GM10266 (cell line): ENCODE measurements around the gene STIP1.
A peak's percentile ranks its signal among the peaks of the same experiment; 100 is the strongest.

Experiments used
- DNase-seq: peaks from one replicate; pipeline ENCODE4 v3.0.0; 2012; ENCODE audit errors: extremely low spot score
- CTCF ChIP-seq: IDR thresholded peaks from 2 replicates; pipeline ENCODE4 v1.5.1; 2012; ENCODE audit warnings: mild to moderate bottlenecking, low read depth; ENCODE audit not compliant: control insufficient read depth, insufficient read depth; ENCODE audit errors: missing control alignments

The STIP1 gene

GRCh38 chr11:64176751-64177150 lies 9.2 kb upstream of the STIP1 start:
- no peak for TF ChIP-seq CTCF
- no peak for DNase-seq

- no peak for TF ChIP-seq CTCF
- no peak for DNase-seq
Observed at GRCh38 chr11:64178203-64178602, 7.8 kb upstream of the STIP1 start.

GRCh38 chr11:64178951-64179639 lies 6.9 kb upstream of the STIP1 start:
- DNase-seq: no peak
- TF ChIP-seq CTCF: no peak

GRCh38 chr11:64180891-64181290 lies 5.1 kb upstream of the STIP1 start:
- DNase-seq: no peak
- no peak for TF ChIP-seq CTCF

- peak; percentile 74 for DNase-seq
- no peak for TF ChIP-seq CTCF
Observed at GRCh38 chr11:64181506-64182411, 4.2 kb upstream of the STIP1 start.

- no peak for DNase-seq
- TF ChIP-seq CTCF: no peak
Observed at GRCh38 chr11:64183890-64184289, 2.1 kb upstream of the STIP1 start.
